ENCODE data around the gene PKP1. TPM values are rescaled to one million over a fixed set of nuclear protein-coding genes. Genes with fewer than 3 reads are reported as not detected.

Gene PKP1
- total and polyA plus RNA-seq, 2 of the 4 experiments (the other 2 are of a cell fraction), result 0.18 to 0.36 TPM

DNA sequence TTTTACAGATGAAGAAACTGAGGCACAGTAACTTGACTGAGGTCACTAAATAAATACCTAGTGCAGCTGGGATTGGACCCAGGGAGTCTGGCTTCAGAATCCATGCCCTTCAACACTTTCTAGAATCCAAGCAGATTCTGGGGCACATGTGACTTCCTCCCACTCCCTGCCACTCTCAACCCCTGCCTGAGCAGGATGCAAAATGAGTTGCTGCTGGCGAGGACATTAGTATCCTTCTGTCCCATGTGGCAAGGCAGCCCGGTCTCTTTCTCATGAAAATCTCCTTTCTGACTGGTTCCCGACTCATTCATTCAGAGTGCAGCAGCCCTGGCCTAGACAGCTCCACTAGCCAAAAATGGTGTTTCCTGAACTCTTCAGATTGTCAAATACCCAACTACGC, 65.8 kb downstream of the PKP1 start:
- Histone ChIP-seq H3K18ac (ENCODE audit: low read depth, low read length) (no peak overlapping the region), H4K8ac (ENCODE audit: low read depth in 2 of 2, low read length in 2 of 2) (no peak overlapping the region), H3K79me1 (ENCODE audit: low read depth in 1 of 2, low read length in 2 of 2) (no peaks in the 10 kb centered on the region), H3K9ac (ENCODE audit: low read depth, low read length) (no peak overlapping the region), H3K9me1 (ENCODE audit: insufficient read depth, low read length) (no peaks in the 10 kb centered on the region), H4K91ac (ENCODE audit: insufficient read depth, low read depth, low read length) (no peak overlapping the region), H3K27ac (ENCODE audit: insufficient read depth, low read length) (no peak overlapping the region), H2AFZ (replicated peaks; ENCODE audit: low read length, poor library complexity) (no peak overlapping the region), H3K4me2 (ENCODE audit: low read depth, low read length) (no peak overlapping the region), H3K27me3 (ENCODE audit: control insufficient read depth, insufficient read depth, low read length) (peaks cover 54% of the 10 kb centered on the region), H2BK5ac (ENCODE audit: low read depth, low read length, poor library complexity, severe bottlenecking) (no peak overlapping the region), H3K4me1 (ENCODE audit: control insufficient read depth, insufficient read depth, low read length) (no peaks in the 10 kb centered on the region), H3K4me3 (ENCODE audit: insufficient read depth, low read depth, low read length) (no peak overlapping the region), H3K14ac (replicated peaks; ENCODE audit: low read depth, low read length) (no peak overlapping the region), H3K36me3 (ENCODE audit: control insufficient read depth, insufficient read depth, low read length) (no peaks in the 10 kb centered on the region), H2BK120ac (ENCODE audit: low read depth, low read length) (no peak overlapping the region), H3K9me3 (ENCODE audit: control insufficient read depth, insufficient read depth, low read length) (no peaks in the 10 kb centered on the region), H3K56ac (ENCODE audit: extremely low read depth, insufficient read depth, low read length) (no peak overlapping the region), H3K4ac (ENCODE audit: low read depth, low read length) (no peak overlapping the region), H4K20me1 (ENCODE audit: insufficient read depth, low read length) (no peaks in the 10 kb centered on the region), H2AK5ac (ENCODE audit: low read depth, low read length) (no peak overlapping the region), H2BK15ac (ENCODE audit: low read depth, low read length) (no peak overlapping the region), H4K5ac (ENCODE audit: low read depth, low read length) (no peak overlapping the region), H3K23ac (ENCODE audit: low read depth, low read length) (no peak overlapping the region), H2AK9ac (replicated peaks; ENCODE audit: low read depth, low read length, poor library complexity) (no peak overlapping the region), H2BK20ac (ENCODE audit: low read depth, low read length) (no peak overlapping the region)
- no peak for ATAC-seq (ENCODE audit: low read depth)
- in situ Hi-C loops (cut with MboI; ENCODE audit: low sequenced_read_pairs), result no loop called here
- no TSS peak for BruUV-seq (replicated peaks)
- POLR2A ChIA-PET (ENCODE audit: unreplicated experiment), result no interaction called here
- 62% methylated on average over 3 of the region's 4 CpGs; no CpG with 5 or more reads in 1 of the 2 experiments for WGBS, 2 experiments (ENCODE audit: extremely low coverage in 2 of 2, insufficient read length in 1 of 2)
- intact Hi-C loops (cut with micrococcal nuclease), result loop anchor here (2.0 kb wide), 1 partner anchor 164 kb away; no protein-coding TSS in a partner anchor
- TF ChIP-seq CHD1 (IDR thresholded peaks at IDR 0.05; ENCODE audit: low read depth, low read length) (no peak), MXI1 (IDR thresholded peaks at IDR 0.05; ENCODE audit: borderline replicate concordance, low read depth, low read length) (no peak), MAZ (IDR thresholded peaks at IDR 0.05; ENCODE audit: borderline replicate concordance, low read depth, low read length) (no peak), RFX5 (IDR thresholded peaks at IDR 0.05; ENCODE audit: low read depth, low read length) (no peak), NFE2L2 (IDR thresholded peaks at IDR 0.05; ENCODE audit: low read depth, low read length) (no peak)
- CTCF ChIA-PET, result interaction anchor here (0.7 to 1.3 kb wide), 2 partner anchors 14 to 164 kb away, joined by 4 read pairs; no protein-coding TSS in a partner anchor
- no peak for DNase-seq
- dilution Hi-C loops (cut with HindIII; ENCODE audit: low sequenced_read_pairs, unreplicated experiment), result no loop called here

Data from IMR-90 (cell line).